Measurements from ENCODE around the gene LIN28B. TPM values are rescaled to one million over a fixed set of nuclear protein-coding genes. Genes with fewer than 3 reads are reported as not detected.

LIN28B gene
- total RNA-seq = 0.08 to 0.10 TPM in 2 of 3 replicates, not detected in the other
- long read RNA-seq = 0 reads

- Mint-ChIP-seq H3K36me3 (ENCODE audit: low read depth) (peaks cover 4% of the 10 kb centered on the region), H3K27ac (ENCODE audit: unreplicated experiment) (no peak within 1 kb of the TSS), H3K9me3 (ENCODE audit: low read depth) (no peaks in the 10 kb centered on the region), H3K4me1 (ENCODE audit: low read depth) (peaks cover 12% of the 10 kb centered on the region), H3K27me3 (ENCODE audit: low read depth) (peaks cover 66% of the 10 kb centered on the region), H3K4me3 (ENCODE audit: unreplicated experiment) (peak within 1 kb of the TSS; percentile 62)
- no peak for DNase-seq (ENCODE audit: low spot score)
- no peak for TF ChIP-seq CTCF (IDR thresholded peaks at IDR 0.05)
Observed at GRCh38 chr6:104956731-104957294, at the start of gene LIN28B. TSS of gene LIN28B (plus strand) at chr6:104957107. CDS start at chr6:104957251, 144 bp downstream.

GRCh38 chr6:104908031-104908887, 48.6 kb upstream of the LIN28B start:
- DNase-seq (ENCODE audit: low spot score) = no peak
- Mint-ChIP-seq H3K4me3 (ENCODE audit: unreplicated experiment) (no peak overlapping the region), H3K36me3 (ENCODE audit: low read depth) (no peaks in the 10 kb centered on the region), H3K27me3 (ENCODE audit: low read depth) (peaks cover 11% of the 10 kb centered on the region), H3K9me3 (ENCODE audit: low read depth) (peaks cover 5% of the 10 kb centered on the region), H3K27ac (ENCODE audit: unreplicated experiment) (no peak overlapping the region), H3K4me1 (ENCODE audit: low read depth) (no peaks in the 10 kb centered on the region)
- TF ChIP-seq CTCF (IDR thresholded peaks at IDR 0.05) = no peak

GRCh38 chr6:104908888-104909525, 47.9 kb upstream of the LIN28B start:
- no peak for DNase-seq (ENCODE audit: low spot score)
- Mint-ChIP-seq H3K27ac (ENCODE audit: unreplicated experiment) (no peak overlapping the region), H3K4me1 (ENCODE audit: low read depth) (no peaks in the 10 kb centered on the region), H3K9me3 (ENCODE audit: low read depth) (peaks cover 5% of the 10 kb centered on the region), H3K4me3 (ENCODE audit: unreplicated experiment) (no peak overlapping the region), H3K36me3 (ENCODE audit: low read depth) (no peaks in the 10 kb centered on the region), H3K27me3 (ENCODE audit: low read depth) (peaks cover 16% of the 10 kb centered on the region)
- no peak for TF ChIP-seq CTCF (IDR thresholded peaks at IDR 0.05)

GRCh38 chr6:104921896-104922295, 35.0 kb upstream of the LIN28B start:
- Mint-ChIP-seq H3K4me3 (ENCODE audit: unreplicated experiment) (no peak overlapping the region), H3K27me3 (ENCODE audit: low read depth) (peaks cover 27% of the 10 kb centered on the region), H3K27ac (ENCODE audit: unreplicated experiment) (no peak overlapping the region), H3K36me3 (ENCODE audit: low read depth) (no peaks in the 10 kb centered on the region), H3K9me3 (ENCODE audit: low read depth) (peaks cover 3% of the 10 kb centered on the region), H3K4me1 (ENCODE audit: low read depth) (no peaks in the 10 kb centered on the region)
- no peak for DNase-seq (ENCODE audit: low spot score)
- TF ChIP-seq CTCF (IDR thresholded peaks at IDR 0.05) = no peak

GRCh38 chr6:104928141-104928540, 28.8 kb upstream of the LIN28B start:
- Mint-ChIP-seq H3K9me3 (ENCODE audit: low read depth) (no peaks in the 10 kb centered on the region), H3K27ac (ENCODE audit: unreplicated experiment) (no peak overlapping the region), H3K36me3 (ENCODE audit: low read depth) (no peaks in the 10 kb centered on the region), H3K27me3 (ENCODE audit: low read depth) (peaks cover 7% of the 10 kb centered on the region), H3K4me1 (ENCODE audit: low read depth) (no peaks in the 10 kb centered on the region), H3K4me3 (ENCODE audit: unreplicated experiment) (no peak overlapping the region)
- DNase-seq (ENCODE audit: low spot score) = no peak
- no peak for TF ChIP-seq CTCF (IDR thresholded peaks at IDR 0.05)

All from chondrocyte (in vitro differentiated cells).